C1 segment of cervical spinal cord (tissue), 14 donors: ENCODE results near the gene CCT5.

Experiments used
- DNase-seq, 14 donors: peaks; one replicate each; lab custom pipeline; 2025; lab: John Stamatoyannopoulos, UW

The CCT5 gene

GRCh38 chr5:10249948-10250805 lies at the start of gene CCT5:
Gene CCT5 (plus strand): TSS chr5:10250280. CDS start chr5:10250341, 61 bp downstream.
- DNase-seq, result peak; percentile 63 to 96 (median 90)

DNA sequence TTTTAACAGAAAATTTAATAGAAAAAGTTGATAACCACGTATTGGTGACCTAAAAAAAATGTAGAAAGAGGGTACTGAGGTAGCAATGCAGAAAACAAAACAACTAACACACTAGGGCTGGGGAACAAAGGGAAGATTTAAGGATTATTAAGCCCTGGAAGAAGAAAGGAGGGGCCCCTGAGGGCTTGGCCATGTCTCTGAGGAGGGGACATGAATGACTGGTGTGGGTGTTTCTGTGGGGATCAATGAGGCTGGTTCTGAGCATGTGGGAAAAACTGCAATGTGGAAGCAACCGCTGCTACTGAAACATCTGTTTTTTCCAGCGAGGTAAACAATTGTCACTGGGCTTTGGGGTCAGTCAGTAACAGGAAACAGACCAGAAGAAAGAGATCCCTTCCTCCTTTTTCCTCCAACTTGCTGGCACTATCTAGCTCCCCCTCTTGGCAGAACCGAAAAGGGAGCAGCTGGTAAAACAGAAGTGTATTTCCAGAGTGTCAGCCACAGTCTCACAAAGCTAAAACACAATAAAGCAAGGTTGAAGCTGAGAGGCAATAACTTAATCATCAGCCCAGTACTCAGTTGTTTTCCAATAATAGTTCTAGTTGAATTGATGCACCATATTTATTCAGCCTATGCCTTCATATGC lies 48.7 kb upstream of the CCT5 start:
- peak in 1 of 14 donors; percentile 3 for DNase-seq

DNA sequence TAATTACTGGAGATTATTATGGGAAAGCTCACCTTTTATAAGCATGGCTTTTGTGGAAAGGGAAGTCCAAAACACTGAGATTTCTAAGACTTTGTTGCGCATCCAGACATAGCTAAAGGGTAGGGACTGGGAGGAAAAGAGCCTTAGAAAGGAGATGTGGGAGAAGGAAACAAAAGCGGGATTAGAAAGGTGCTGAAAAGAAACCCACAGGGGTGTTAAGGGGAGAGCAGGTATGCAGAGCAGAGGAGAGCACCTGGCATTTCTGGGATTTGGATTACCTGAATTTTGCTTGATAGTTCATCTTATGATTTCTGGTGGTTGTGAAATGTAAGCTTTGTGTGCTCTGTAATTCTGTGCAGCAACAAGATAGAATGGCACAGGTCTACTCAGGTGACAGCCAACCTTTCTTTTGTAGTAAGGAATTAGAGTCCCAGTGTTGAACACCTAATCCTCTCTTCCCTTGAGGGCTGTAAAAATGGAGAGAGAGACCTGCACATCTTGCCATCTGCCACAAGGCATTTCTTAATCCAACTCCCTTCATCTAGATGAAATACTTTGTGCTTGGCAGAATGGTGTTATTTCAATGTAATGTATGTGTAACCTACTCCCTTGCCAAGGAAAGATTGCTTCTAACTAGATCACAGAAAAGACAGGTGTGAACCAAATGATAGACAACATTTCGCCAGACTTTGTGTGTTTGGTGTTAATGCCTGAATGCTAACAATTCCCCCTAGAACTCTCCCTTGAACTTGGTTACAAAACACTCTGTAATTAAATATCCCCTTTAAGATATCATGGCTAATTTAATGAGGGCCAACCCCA lies 47.8 kb upstream of the CCT5 start:
- no peak for DNase-seq

DNA sequence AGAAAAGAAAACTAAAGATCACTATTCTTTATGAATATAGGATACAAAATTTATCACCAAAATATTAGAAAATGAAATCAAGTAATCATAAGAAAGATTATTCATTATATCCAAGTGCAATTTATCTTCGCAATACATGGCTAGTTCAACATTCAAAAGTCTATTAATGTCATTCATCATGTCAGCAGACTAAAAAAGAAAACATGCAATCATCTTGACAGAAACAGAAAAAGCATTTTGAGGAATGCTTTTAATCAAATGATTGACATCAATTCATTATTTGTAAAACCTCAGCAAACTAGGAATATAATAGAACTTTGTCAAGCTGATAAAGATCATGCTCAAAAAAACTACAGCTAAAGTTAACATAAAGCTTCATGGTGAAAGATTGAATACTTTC lies 41.1 kb upstream of the CCT5 start:
- no peak for DNase-seq

DNA sequence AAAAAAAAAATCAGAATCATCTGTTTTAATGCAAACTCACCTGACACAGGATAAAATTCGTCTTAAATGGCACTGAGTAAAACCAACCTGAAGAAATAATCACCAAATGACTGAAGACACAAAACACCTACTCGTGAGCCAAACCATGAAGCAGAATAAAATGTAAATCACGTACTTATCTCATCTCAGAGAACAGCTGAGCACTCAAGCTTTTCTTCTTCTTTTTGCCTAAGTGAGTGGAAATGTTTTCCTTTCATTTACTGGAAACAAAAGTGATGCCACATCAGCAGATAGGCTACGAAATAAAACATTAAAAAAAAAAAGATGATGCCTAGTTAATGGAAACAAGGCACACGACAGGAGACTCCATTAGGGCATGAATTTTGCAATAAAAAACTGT lies 36.8 kb upstream of the CCT5 start:
- no peak for DNase-seq

DNA sequence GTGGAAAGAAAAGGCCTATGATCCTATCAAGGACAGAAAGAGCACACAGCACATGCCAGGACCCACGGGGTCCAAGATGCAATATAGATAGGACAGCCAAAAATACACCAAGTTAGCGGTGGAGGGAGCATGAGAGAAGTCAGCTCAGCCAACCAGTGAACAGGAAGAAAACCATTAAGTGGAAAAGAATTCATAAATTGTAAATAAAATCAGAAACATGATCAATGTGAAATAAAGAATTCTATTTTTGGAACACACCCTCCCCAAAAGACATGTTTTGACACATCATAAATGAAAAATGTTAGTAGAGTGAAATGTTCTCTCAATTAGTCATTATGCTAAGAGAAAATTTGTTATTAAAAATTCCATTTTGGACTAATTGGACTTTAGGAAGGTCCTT lies 36.0 kb upstream of the CCT5 start:
- no peak for DNase-seq

DNA sequence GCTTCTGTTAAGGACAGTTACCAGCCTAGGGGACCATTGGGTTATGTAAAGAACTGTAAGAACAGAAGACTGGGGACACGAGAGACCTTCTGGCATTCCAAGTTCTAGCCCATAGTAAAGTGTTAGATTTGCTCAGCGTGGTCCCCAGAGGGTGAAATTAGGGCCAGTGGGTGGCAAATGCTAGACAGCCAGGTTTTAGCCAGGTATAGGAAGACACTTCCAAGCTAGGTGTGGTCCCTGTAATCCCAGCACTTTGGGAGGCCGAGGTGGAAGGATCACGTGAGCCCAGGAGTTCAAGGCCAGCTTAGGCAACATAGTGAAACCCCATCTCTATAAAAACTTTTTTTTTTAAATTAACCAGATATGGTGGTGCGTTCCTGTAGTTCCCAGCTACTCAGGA lies 34.7 kb upstream of the CCT5 start:
- DNase-seq, result no peak

DNA sequence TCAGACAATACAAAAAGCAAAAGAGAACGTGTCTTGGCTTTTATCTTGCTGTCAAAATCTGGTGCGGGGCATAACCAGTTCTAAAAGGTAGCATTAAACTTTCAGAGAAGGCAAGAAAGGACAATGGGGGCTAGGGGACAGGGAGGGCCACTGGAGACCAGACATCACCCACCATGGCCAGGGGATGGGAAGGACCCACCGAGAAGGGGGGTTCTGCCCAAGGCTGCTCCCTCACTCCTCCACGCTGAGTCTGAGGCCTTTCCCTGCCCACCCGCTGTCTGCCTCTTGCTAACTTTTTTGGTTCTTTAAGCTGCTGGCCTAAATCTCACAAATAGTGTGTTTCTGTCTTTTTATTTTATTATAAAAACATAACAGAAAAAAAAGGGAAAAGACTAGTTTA lies 34.0 kb upstream of the CCT5 start:
- DNase-seq, result no peak

GRCh38 chr5:10218658-10219057 lies 31.4 kb upstream of the CCT5 start:
- DNase-seq, result no peak

DNA sequence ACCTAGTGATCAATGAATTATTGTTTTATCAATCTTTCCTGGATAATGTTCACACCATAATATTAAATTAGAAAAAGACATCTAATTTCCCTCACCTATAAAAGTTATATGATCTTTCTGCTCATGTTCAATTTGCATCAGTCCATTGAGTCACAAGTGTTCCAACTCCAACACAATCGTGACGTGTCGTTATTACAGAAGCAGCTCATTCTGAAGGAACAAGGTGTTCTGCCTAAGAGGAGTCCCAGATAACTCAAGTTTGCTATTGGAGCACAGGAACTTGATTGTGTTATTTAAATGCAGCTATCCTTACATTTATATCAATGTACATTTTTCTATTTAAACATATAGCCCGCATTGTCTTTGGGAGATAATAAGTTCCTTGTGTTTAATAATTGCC lies 31.0 kb upstream of the CCT5 start:
- no peak for DNase-seq

DNA sequence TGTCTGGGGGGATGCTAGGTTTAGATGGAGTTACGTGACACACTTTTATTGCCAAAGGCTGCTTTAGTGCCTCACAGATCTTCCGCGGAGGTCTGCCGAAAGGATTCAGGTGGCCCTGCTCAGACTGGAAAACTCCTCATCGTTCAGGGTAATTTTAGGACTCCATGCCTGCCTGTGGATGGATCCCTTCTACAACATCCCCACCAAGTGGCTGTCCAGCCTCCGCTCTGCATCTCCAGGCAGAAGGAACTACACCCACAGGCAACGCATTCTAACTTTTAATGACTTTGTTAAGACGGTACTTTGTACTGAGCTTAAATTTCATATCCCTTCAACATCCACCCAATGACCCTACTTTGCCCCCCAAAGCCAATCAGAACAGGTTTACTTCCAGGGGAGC lies 29.8 kb upstream of the CCT5 start:
- DNase-seq, result peak in 1 of 14 donors; percentile 8

GRCh38 chr5:10222326-10222725 lies 27.8 kb upstream of the CCT5 start:
- no peak for DNase-seq

- DNase-seq, result no peak
Observed at GRCh38 chr5:10227379-10227778, 22.7 kb upstream of the CCT5 start.

GRCh38 chr5:10228288-10228687 lies 21.8 kb upstream of the CCT5 start:
- DNase-seq, result no peak

GRCh38 chr5:10229306-10230048 lies 20.6 kb upstream of the CCT5 start:
- DNase-seq, result no peak

DNA sequence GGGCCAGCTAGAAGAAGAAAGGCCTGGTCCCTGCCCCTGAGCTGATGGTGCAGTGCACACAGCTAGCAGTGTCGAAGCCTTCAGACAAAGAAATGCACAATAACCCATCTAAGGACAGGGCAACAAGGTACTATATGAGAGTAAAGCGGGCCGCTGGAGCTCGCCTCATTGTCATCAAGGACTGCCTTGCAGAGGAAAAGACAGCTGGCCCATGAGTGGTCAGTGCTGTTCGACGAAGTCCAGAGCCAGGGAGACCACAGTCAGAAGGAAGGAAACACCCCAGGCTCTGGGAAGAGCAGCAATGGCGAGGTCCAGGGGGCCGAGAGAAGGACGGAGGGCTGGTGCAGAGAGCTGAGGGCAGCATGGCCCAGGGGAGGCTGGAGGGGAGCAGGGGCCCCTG lies 17.7 kb upstream of the CCT5 start:
- no peak for DNase-seq

- no peak for DNase-seq
Observed at GRCh38 chr5:10233011-10233410, 17.1 kb upstream of the CCT5 start.

GRCh38 chr5:10233505-10233904 lies 16.6 kb upstream of the CCT5 start:
- peak in 2 of 14 donors; percentile 4 to 28 for DNase-seq

GRCh38 chr5:10235350-10235749 lies 14.7 kb upstream of the CCT5 start:
- DNase-seq, result no peak

- no peak for DNase-seq
Observed at GRCh38 chr5:10243660-10244240, 6.3 kb upstream of the CCT5 start.

DNA sequence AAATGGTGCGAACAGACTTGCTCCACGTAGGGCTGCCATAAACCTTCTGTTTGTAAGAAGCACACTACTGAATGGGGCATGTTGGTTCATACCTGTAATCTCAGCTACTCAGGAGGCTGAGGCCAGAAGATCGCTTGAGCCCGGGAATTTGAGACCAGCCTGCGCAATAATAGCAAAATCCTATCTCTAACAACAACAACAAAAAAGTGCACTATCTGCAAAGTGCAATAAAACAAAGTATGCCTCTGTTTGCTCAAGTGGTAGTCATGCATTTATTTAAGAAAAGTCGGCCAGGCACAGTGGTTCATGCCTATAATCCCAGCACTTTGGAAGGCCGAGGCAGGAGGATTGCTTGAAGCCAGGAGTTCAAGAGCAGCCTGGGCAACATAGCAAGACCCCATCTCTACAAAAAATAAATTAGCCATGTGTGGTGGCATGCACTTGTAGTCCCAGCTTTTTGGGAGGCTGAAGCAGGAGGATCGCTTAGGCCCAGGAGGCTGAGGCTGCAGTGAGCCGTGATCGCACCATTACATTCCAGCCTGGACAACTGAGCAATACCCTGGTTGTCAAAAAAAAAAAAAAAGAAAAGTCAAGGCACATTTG lies 5.6 kb upstream of the CCT5 start:
- DNase-seq, result no peak
